HG03575 (cell line): Measurements from ENCODE around the gene GTF3A.

ENCODE experiments used
- ATAC-seq: cut with Tn5 transposase; IDR thresholded peaks from one replicate; pipeline ENCODE4 v1.9.1; 2021; ENCODE audit not compliant: unreplicated experiment, insufficient number of reproducible peaks, low FRiP score; ENCODE audit errors: extremely low read depth

Gene GTF3A

DNA sequence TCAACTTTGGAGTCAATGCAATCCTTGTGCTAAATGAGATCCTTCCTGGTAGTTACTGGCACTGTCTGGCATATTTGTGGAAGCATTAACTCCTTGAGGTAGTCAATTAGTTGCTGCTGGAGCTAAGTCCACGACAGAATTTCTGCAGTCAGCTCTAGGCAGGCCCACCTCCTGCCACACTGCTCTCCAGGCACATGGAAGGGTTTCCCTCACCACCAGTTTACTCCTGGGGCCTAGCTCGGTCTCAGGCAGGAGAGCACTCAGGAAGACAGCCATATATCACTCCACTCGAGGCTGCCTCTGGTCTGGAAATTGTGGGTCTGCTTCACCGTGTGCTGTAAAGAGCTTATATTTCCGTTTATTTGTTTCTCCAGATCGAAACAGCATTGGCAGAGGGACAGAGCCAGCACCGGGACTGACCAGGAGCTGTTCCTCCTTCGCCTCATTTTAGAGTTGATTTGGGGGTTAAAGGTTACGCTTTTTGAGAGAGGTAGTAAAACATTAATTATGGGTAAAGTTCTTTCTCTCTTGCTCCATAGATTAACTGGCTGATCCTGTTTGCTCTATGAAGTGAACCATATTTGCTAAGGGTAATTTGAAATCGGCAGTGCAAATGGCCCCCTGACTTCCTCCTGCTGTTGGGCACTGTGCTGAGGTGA, 20.6 kb upstream of the GTF3A start:
- no peak for ATAC-seq

- ATAC-seq: no peak
These were observed 19.7 kb upstream of the GTF3A start for GRCh38 chr13:27404680-27405079.

GRCh38 chr13:27405546-27406134, 18.8 kb upstream of the GTF3A start:
- no peak for ATAC-seq

DNA sequence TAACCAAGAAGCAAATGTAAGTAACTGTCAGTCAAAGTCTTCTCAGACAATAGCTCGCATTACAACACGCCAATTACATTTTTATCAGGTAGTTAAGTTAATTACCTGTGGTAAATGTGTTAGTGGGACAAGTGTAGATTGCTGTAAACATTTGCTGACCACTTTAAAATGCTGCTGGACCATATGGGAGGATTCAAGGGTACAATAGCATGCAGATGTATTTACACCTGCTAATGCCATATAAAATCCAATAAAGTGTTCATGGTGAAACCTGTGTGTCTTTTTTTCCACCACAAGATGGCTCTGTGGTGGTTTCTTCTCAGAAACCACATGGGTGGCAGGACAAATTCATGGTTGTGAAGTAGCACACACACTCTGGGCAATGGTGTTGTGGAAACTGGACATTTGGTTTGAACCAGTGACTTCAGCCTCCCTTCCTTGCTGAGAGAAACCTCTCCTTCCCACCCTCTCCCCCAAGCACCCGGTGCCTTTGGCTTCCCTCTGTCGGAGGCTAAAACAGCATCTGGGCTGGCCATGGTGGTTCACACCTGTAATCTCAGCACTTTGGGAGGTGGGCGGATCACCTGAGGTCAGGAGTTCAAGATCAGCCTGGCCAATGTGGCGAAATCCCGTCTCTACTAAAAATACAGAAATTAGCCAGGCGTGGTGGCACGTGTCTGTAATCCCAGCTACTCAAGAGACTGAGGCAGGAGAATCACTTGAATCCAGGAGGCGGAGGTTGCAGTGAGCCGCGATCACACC, 18.1 kb upstream of the GTF3A start:
- no peak for ATAC-seq

DNA sequence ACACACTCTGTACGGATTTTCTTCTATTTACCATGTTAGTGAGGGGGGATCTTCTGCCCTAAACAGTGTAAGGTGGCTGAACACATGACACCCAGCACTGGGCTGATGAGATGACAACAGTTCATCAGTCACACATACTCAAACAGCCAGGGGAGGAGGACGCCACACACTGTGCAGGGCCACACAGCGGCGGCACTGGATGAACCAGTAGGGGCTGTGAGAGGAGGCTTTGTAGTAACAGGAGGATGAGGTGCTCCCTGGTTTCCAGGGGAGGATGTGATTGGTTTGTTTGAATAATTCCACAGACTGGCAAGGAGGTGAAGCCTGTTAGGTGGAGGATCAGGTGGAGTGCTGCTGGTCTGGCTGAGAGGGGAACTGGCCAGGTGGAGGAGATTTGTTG, 16.3 kb upstream of the GTF3A start:
- no peak for ATAC-seq

DNA sequence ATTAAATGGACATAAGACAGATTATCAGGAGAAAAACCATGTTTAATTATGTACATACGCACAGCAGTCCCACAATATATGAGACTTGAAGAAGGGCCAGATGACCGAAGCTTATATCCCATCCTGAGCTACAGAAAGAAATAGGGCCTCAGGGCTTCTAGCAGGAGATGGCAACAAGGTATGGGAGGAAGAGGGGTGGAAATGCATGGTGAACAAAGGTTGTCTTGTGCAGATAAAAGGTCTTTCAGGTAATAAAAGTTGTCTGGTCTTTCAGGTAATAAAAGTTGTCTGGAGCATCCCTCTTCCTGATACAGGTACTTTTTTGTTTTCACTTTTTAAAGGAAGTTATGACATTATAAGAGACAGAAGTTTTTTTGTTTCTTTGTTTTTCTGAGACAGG, 15.4 kb upstream of the GTF3A start:
- no peak for ATAC-seq

- ATAC-seq: no peak
These were observed 13.1 kb upstream of the GTF3A start for GRCh38 chr13:27411341-27411740.

DNA sequence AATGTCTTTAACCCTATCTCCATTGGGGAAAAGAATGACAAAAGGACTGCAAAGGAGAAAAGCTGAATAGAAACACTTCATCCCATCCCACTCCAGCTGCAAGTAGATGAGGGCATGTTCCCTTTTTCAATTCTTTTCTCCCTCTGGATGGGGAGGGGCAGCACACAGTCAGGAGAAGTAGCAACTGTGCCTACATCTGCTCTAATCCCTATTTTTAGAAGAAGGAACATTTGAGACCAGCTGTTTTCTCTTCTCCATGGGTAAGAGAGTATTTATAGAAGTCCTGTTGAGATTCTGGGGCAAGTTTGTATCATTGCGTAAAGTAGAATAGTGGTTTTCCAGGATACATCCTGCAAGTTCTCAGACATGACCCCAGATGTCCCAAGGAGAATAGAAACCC, 9.3 kb upstream of the GTF3A start:
- ATAC-seq: no peak

DNA sequence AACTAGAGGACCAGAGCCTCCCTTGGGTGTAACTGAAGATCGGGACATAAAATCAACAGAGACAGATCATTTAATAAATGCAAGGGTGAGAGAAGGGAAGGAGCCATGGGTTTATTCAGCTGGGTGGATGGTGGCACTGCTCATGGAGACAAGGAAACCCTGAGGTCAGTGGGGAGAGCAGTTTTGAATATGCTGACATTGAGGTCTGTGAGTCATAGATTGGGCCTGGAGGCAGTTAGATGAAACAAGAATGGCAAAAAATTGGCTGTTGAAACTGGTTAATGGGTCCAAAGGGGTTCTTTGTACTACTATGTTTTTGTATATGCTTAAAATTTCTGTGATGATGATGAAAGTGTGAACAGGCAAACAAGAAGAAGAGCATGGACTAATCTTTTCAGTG, 5.1 kb upstream of the GTF3A start:
- ATAC-seq: no peak

- no peak for ATAC-seq
These were observed 3.1 kb upstream of the GTF3A start for GRCh38 chr13:27421101-27421871.

DNA sequence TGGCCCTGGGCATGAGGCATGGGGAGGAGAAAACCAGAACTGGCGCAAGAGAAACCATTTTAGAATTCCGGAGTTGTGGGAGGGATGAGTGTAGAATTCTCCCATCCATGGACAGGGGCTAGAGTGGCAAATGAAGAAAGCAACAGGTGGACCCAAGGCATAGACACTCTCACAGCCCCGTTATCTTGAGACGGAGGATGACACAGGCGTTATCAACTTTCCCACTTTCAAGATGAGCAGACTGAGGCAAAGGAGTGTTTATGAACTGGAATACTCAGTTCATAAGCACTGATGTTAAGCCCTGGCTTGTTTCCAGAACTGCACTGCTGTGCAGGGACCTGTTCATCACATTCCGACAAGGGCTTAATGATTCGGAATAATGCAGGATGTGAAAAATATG, 1.1 kb upstream of the GTF3A start:
- no peak for ATAC-seq

DNA sequence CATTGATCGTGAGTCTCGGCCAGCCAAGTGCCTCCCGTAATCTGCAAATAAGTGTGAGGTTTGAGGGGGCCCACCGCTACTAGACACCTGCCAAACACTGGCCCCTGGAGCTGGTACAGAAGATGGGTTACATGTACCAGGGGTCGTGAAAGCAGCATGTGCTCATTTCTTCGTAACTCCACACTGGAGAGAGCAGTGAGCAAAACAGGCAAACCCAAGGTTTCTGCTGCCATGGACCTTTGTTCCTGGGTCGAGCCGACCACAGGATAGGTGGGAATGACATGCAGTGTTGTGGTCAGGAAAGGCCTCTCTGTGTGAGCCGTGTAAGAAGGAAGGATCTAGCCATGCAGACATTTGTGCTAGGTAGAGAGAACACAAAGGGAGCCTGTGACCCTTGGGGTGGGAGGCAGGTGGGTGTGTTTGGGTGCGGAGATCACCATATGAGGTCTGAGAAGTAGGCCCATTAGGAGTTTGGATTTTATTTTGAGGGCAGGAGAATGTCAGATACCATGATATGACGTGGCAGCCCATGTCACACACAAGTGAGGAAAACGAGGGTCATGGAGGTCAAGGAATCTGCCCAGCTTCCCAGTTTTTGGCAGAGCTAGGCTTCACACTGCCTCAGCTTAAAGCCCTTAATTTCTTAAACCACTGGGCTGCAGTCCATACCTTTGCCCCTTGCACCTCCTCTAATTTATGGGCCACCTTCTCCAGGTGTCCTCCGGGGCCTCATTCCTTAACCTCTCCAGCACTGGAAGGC, 919 bp downstream of the GTF3A start:
- no peak for ATAC-seq

DNA sequence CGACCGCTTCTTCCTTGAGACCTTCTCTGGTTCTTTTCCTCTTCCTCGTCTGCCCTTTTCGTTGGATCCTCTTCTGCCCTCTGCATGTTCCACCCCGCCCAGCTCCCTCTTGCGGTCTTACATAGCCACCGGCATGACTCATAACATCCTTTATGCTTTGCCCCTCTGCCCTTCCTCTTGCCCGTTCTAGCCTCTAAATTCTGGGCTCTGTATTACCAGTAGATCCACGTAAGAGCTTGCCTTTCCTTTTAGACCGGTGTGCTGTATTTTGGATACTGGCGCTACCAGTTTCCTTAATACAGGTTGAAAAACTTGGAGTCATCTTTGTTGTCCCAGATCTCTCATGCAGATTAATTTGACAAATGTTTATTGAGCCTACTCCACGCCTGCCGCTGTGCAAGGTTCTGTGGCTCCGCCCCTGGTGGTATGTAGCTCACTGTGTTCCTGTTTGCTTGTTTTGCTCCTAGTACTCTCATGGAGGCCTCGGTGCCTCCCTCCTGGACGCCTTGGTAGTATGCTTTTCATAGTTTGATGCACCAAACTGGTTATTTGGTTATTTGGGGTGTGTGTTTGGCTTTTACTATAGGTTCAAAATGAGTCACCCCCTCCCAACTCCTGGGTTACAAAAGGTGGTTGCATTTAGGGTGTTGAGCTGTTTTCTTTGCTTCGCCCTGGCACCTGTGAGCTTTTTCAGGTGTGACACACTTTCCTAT, 1.7 kb downstream of the GTF3A start:
- ATAC-seq: peak; percentile 42

DNA sequence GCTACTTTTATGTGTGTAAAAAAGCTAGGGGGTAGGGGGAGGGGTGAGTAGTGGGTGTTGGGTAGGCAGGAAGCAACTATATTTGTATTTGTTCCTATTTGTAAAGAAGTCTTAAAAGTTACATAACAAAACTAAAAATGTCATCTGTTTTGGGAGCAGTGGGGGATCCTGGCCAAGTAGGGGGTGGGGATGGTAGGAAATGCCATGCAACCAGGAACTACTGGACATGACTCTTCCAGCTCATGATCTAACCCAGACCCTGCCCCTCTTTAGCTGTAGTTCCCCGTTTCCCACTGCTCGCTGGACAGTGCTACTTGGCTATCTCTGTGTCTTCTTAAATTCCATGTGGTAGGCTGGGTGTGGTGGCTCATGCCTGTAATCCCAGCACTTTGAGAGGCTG, 3.2 kb downstream of the GTF3A start:
- ATAC-seq: no peak

DNA sequence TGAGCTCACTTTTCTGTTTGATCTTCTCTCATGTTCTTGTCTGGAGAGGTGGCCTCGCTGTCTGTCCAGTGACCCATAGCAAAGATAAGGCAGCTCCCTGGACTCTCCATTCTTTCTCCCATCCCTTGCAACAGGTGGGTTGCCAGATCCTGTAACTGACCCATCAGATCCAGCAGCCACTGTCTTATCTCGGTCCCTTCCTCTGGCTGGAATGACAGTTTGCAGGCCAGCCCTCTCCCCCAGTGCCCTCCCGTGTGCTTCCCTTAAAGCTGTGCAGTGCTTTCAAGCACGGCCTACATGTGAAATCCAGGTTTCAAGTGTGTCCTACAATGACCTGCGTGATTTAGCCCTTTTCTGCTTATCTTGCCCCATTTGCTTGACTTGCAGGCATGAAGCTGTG, 3.7 kb downstream of the GTF3A start:
- no peak for ATAC-seq

GRCh38 chr13:27432180-27432579, 7.8 kb downstream of the GTF3A start:
- ATAC-seq: no peak

DNA sequence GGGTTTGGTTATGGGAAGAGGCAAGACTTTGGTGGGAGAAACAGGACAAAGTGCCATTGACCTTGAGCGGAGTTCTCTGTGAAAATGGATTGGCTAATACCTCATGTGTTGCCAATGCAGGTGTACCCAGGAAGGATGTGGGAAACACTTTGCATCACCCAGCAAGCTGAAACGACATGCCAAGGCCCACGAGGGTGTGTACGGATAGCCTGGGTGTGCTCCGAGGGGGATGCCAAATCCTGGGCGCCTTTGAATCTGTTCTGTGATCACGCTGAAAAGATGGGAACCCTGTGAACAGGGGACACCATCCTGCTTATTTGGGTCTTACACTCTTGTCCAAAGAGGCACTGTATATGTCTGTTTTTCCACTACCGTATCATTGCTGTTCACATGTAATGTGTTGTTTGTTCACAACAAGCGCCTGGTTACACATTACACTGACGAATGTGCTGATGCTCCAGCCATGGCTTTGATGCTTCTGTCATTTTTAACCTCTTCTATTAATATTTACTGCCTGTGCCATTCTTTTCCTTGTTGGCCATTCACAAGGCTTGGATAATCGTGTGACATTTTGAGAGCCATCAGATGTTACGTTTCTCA, 8.3 kb downstream of the GTF3A start:
- ATAC-seq: no peak

DNA sequence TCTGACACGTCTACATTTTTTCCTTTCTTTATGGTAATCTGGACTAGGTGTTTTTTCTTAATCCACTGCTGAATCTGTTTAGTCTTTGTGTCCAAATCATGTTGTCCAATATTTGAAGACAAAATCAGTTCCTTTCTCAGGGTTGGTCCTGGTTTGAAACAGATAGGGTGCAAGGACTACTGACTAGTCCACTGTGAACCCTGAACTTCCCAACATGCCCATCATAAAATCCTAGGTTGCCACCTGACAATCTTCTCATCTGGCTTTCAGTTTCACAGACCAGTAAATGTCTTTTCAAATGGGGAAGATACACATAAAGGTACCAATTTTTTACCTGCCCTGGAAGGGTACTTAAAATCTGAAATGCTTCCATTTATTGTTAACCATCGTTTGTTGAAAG, 12.7 kb downstream of the GTF3A start:
- no peak for ATAC-seq
